ENCODE results near the gene CDK5RAP2. TPM values are rescaled to one million over a fixed set of nuclear protein-coding genes. Genes with fewer than 3 reads are reported as not detected.

CDK5RAP2 gene
- total and polyA plus RNA-seq, 9 of the 15 experiments (the other 6 are each of a cell fraction or from before 2014, with no cell fraction given), result 19.9 to 68.8 (median 42.2) TPM

GRCh38 chr9:120473608-120474007 is 106.4 kb downstream of the CDK5RAP2 start:
- BruUV-seq (replicated peaks), result no TSS peak
- ATAC-seq (no peak), DNase-seq (ENCODE audit: extremely low read depth in 1 of 4, low spot score in 3 of 4) (no peak), FAIRE-seq (no peak)
- ChIA-PET CTCF (ENCODE audit: low intra/inter-chr PET ratio) (no interaction called here), POLR2A (no interaction called here)
- TF ChIP-seq RBBP5 (IDR thresholded peaks at IDR 0.05; ENCODE audit: borderline replicate concordance, insufficient read depth, low read length, poor library complexity, severe bottlenecking) (no peak), FOXA3 (CRISPR knock-in tag; conservative IDR thresholded peaks at IDR 0.05 in 1 of 2, IDR thresholded peaks at IDR 0.05 in 1 of 2) (no peak), DMBX1 (CRISPR knock-in tag; IDR thresholded peaks at IDR 0.05; ENCODE audit: borderline replicate concordance) (no peak), COPS2 (conservative IDR thresholded peaks at IDR 0.05) (no peak), IRF2 (CRISPR knock-in tag; IDR thresholded peaks at IDR 0.05) (no peak), XRCC3 (IDR thresholded peaks at IDR 0.05) (no peak), CCNT2 (IDR thresholded peaks at IDR 0.05; ENCODE audit: borderline replicate concordance, extremely low read depth, insufficient read length, low read depth, low read length) (no peak), HDAC8 (tag; IDR thresholded peaks at IDR 0.05) (no peak), ARNT (IDR thresholded peaks at IDR 0.05) (no peak)
- TF ChIP-seq, protein P1, sequence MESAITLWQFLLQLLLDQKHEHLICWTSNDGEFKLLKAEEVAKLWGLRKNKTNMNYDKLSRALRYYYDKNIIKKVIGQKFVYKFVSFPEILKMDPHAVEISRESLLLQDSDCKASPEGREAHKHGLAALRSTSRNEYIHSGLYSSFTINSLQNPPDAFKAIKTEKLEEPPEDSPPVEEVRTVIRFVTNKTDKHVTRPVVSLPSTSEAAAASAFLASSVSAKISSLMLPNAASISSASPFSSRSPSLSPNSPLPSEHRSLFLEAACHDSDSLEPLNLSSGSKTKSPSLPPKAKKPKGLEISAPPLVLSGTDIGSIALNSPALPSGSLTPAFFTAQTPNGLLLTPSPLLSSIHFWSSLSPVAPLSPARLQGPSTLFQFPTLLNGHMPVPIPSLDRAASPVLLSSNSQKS (CRISPR knock-in tag; IDR thresholded peaks at IDR 0.05), result no peak
- TF ChIP-seq, protein P2, sequence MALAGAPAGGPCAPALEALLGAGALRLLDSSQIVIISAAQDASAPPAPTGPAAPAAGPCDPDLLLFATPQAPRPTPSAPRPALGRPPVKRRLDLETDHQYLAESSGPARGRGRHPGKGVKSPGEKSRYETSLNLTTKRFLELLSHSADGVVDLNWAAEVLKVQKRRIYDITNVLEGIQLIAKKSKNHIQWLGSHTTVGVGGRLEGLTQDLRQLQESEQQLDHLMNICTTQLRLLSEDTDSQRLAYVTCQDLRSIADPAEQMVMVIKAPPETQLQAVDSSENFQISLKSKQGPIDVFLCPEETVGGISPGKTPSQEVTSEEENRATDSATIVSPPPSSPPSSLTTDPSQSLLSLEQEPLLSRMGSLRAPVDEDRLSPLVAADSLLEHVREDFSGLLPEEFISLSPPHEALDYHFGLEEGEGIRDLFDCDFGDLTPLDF (CRISPR knock-in tag; IDR thresholded peaks at IDR 0.05), result no peak
- H2AFZ ChIP-seq (ENCODE audit: low read depth, low read length), result no peak overlapping the region
- in situ Hi-C loops (cut with MboI), result loop anchor here (25.0 kb wide), 1 partner anchor 911 kb away; no protein-coding TSS in a partner anchor
- no peaks in the 10 kb centered on the region for H3K9me3 ChIP-seq (replicated peaks; ENCODE audit: control insufficient read depth, insufficient read depth, low read depth, low read length)
- no peak overlapping the region for H3K4me3 ChIP-seq
- intact Hi-C loops (cut with micrococcal nuclease), result loop anchor here (10.0 kb wide), 2 partner anchors 69 to 509 kb away; no protein-coding TSS in a partner anchor
- no peaks in the 10 kb centered on the region for H3K79me2 ChIP-seq (ENCODE audit: control insufficient read depth, insufficient read depth, low read length)
- H4K20me1 ChIP-seq (replicated peaks; ENCODE audit: control insufficient read depth, insufficient read depth, low read length), result 0 out of 2 replicates have a peak, but pooled peaks cover 3% of the 10 kb centered on the region
- H3K9me1 ChIP-seq (ENCODE audit: control insufficient read depth, insufficient read depth, low read length), result no peaks in the 10 kb centered on the region
- no peaks in the 10 kb centered on the region; a peak in 1 of 5 replicates for H3K4me1 ChIP-seq (replicated peaks in 1 of 2; ENCODE audit: control insufficient read depth in 2 of 2, insufficient read depth in 2 of 2, low read length in 2 of 2)
- H3K9ac ChIP-seq (ENCODE audit: insufficient read depth in 1 of 2, low read depth in 2 of 2, low read length in 2 of 2), result no peak overlapping the region
- H3K36me3 ChIP-seq (ENCODE audit: control insufficient read depth, insufficient read depth, low read length), result peaks cover 89% of the 10 kb centered on the region
- no peaks in the 10 kb centered on the region for H3K27me3 ChIP-seq (ENCODE audit: control insufficient read depth in 2 of 2, insufficient read depth in 2 of 2, low read length in 2 of 2)
- whole genome bisulfite sequencing (ENCODE audit: insufficient coverage, low coverage, missing lambda C conversion rate), result 95% methylated on average over 3 of the region's 3 CpGs
- no peak overlapping the region for H3K4me2 ChIP-seq (ENCODE audit: insufficient read depth, low read length)
- H3K27ac ChIP-seq (ENCODE audit: extremely low read depth, low read depth, low read length), result no peak overlapping the region

Data from K562 (cell line).